ENCODE data around the gene ARID2. TPM values are rescaled to one million over a fixed set of nuclear protein-coding genes. Genes with fewer than 3 reads are reported as not detected.

The ARID2 gene
- total RNA-seq, 6 donors from 2014 or later: 19.4 to 48.5 (median 27.0) TPM

DNA sequence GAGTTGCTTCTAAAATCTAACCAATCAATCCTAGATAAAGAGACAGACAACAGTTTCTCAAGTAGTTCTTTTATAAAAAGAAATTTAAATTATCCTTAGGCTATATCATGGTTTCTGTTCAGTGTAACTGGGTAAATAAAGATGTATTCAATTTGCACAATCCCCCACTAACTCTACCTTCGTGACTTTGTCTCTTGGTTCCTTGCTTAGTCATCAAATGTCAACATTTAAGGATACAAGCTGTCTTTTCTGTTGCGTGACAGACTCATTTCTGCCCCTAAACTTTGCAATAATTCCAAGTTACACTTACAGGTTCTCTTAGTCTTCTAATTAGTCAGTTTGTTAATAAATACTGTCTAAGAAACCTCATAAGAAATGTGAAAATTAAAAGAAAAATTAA is 210.3 kb downstream of the ARID2 start:
- H3K36me3 ChIP-seq: peaks cover 0 to 50% (median 4%) of the 10 kb centered on the region in 4 donors
- WGBS, 2 donors: 90 to 95% methylated on average over 2 of the region's 2 CpGs

DNA sequence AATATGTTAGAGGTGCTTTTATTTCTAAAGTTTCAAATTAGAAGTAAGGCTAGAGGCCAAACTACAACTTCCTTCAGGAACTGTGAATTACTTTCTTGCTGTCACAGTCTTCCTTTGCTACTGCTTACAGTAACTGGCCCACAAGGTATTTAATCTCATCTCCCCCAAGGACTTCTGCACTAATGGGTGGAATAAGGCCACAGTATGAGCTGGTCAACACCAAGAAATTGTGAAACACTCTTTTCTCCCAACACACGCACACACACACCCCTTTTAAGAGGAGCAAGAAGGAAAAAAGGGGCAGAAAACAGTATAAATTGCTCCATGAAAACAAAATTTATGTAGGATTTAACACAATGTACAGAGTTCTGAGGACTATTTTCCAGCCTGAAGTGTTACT is 215.3 kb downstream of the ARID2 start:
- H3K4me3 ChIP-seq: no peak overlapping the region
- TF ChIP-seq CTCF (IDR thresholded peaks at IDR 0.05): no peak
- H3K9me3 ChIP-seq: no peaks in the 10 kb centered on the region
- ATAC-seq (ENCODE audit: low FRiP score in 2 of 2) (no peak), DNase-seq (no peak)
- no peaks in the 10 kb centered on the region for H3K27me3 ChIP-seq
- peaks cover 0 to 6% (median 0%) of the 10 kb centered on the region in 4 donors for H3K4me1 ChIP-seq
- whole genome bisulfite sequencing, 2 donors: 81 to 87% methylated on average over 1 of the region's 1 CpG
- peaks cover 0 to 76% (median 16%) of the 10 kb centered on the region in 4 donors for H3K36me3 ChIP-seq
- H3K27ac ChIP-seq: no peak overlapping the region

More for the DNA sequence above, 210.3 kb downstream of the ARID2 start:
- H3K4me1 ChIP-seq: peaks cover 0 to 6% (median 0%) of the 10 kb centered on the region in 4 donors
- no peak for ATAC-seq (ENCODE audit: low FRiP score in 2 of 2)
- no peak overlapping the region for H3K27ac ChIP-seq
- DNase-seq: no peak
- no peak overlapping the region for H3K4me3 ChIP-seq
- no peaks in the 10 kb centered on the region for H3K9me3 ChIP-seq
- TF ChIP-seq CTCF (IDR thresholded peaks at IDR 0.05) (no peak), EP300 (IDR thresholded peaks at IDR 0.05) (no peak), POLR2A (IDR thresholded peaks at IDR 0.05) (no peak), POLR2AphosphoS5 (IDR thresholded peaks at IDR 0.05) (no peak)
- no peaks in the 10 kb centered on the region for H3K27me3 ChIP-seq

DNA sequence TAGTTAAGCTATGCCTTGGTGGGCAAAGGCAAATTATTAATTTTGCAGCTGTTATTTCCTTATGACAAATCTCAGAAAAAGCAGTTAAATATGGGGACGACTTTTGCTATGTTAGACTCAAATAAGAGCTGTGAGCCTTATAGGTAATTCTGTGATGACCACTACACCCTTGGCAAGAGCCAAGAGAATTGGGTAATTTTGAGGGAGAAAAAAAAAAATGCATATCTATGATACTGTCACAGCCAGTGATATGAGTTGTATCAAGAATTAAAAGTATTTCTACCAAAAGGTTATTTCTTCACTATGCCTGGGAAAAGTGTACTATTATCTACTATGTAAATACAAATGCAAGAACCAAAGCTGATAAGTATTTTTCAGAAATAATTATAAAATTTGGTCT is 216.9 kb downstream of the ARID2 start:
- no peak for DNase-seq
- Histone ChIP-seq H3K36me3 (peaks cover 0 to 68% (median 16%) of the 10 kb centered on the region in 4 donors), H3K4me1 (peaks cover 0 to 6% (median 0%) of the 10 kb centered on the region in 4 donors), H3K9me3 (no peaks in the 10 kb centered on the region), H3K27ac (no peak overlapping the region), H3K4me3 (no peak overlapping the region), H3K27me3 (no peaks in the 10 kb centered on the region)
- WGBS, 2 donors: 96 to 98% methylated on average over 1 of the region's 1 CpG
- no peak for TF ChIP-seq POLR2AphosphoS5 (IDR thresholded peaks at IDR 0.05)
- ATAC-seq (ENCODE audit: low FRiP score in 2 of 2): no peak

- no peaks in the 10 kb centered on the region for H3K9me3 ChIP-seq
- peaks cover 0 to 4% (median 0%) of the 10 kb centered on the region in 4 donors for H3K4me1 ChIP-seq
- H3K4me3 ChIP-seq: no peak overlapping the region
- H3K27ac ChIP-seq: no peak overlapping the region
- ATAC-seq (ENCODE audit: low FRiP score in 2 of 2) (no peak), DNase-seq (no peak)
- TF ChIP-seq EP300 (IDR thresholded peaks at IDR 0.05) (no peak), POLR2AphosphoS5 (IDR thresholded peaks at IDR 0.05) (no peak), POLR2A (IDR thresholded peaks at IDR 0.05) (no peak), CTCF (IDR thresholded peaks at IDR 0.05) (no peak)
- no peaks in the 10 kb centered on the region for H3K27me3 ChIP-seq
- H3K36me3 ChIP-seq: peaks cover 0 to 51% (median 16%) of the 10 kb centered on the region in 4 donors
Observed at GRCh38 chr12:45948546-45948945, 219.0 kb downstream of the ARID2 start.

Small RNAs within 50 kb of the gene (small RNA-seq; reads per million reads assigned to genes)
- 0 reads per million in 4 donors for gene RN7SL246P
